K562 (cell line): ENCODE data around the gene IRS2. TPM values are rescaled to one million over a fixed set of nuclear protein-coding genes. Genes with fewer than 3 reads are reported as not detected.

Experiments
- E2F6 ChIP-seq, 2 experiments: IDR thresholded peaks; 2 replicates each; pipeline ENCODE4 v1.6.1; 2011; ENCODE audit warnings: borderline replicate concordance in 1 of 2, control low read depth in 1 of 2, low read depth in 1 of 2, low read length in 1 of 2, mild to moderate bottlenecking in 1 of 2, mixed read lengths in 1 of 2, moderate library complexity in 1 of 2; ENCODE audit not compliant: insufficient read depth in 1 of 2, insufficient read length in 1 of 2, poor library complexity in 1 of 2, severe bottlenecking in 1 of 2; ENCODE audit errors: extremely low read depth in 1 of 2
- FOSL1 ChIP-seq: fragments of 200-800 bp; sonication (Bioruptor generic); conservative IDR thresholded peaks from 2 replicates; pipeline ENCODE4 v1.6.1; 2016; ENCODE audit warnings: missing genetic modification characterization, missing compliant biosample characterization
- GABPB1 ChIP-seq: sonication (generic); formaldehyde crosslinking; IDR thresholded peaks from 2 replicates; pipeline ENCODE4 v1.8.0; 2022; ENCODE audit warnings: mild to moderate bottlenecking, missing genetic modification reagents
- L3MBTL2 ChIP-seq: fragments of 450-650 bp; IDR thresholded peaks from 2 replicates; pipeline ENCODE4 v1.6.1; 2016; ENCODE audit warnings: mild to moderate bottlenecking, moderate library complexity
- SPI1 ChIP-seq: IDR thresholded peaks from 2 replicates; pipeline ENCODE4 v1.6.1; 2011; ENCODE audit warnings: low read depth, low read length, control low read depth, borderline replicate concordance
- ZFX ChIP-seq: sonication (generic); formaldehyde crosslinking; IDR thresholded peaks from 2 replicates; pipeline ENCODE4 v1.8.0; 2022; ENCODE audit warnings: mild to moderate bottlenecking, missing genetic modification reagents, moderate library complexity
- polyA plus RNA-seq, 8 experiments: library from polyadenylated mRNA; depleted of rRNA in 4 of 8; stranded (reverse) in 5 of 8; unstranded in 3 of 8; fragments of >200 nt; fragmentation: Nextera tagmentation in 2 of 8; fragmentation: Illumina TruSeq in 1 of 8; extraction: Ambion mirVana in 2 of 8; extraction: Trizol in 1 of 8; gene quantifications; 2 replicates each; pipeline versions ENCODE4 v1.2.1 to v1.2.3, GENCODE V29; 2011 to 2014; ENCODE audit warnings: inconsistent platforms in 1 of 8, missing spikeins in 1 of 8
- total RNA-seq, 7 experiments: library from RNA; depleted of rRNA in 6 of 7; stranded (reverse); fragments of >200 nt in 6 of 7; fragmentation: Illumina TruSeq in 2 of 7; extraction: Trizol in 2 of 7; gene quantifications; 2 replicates each; pipeline versions ENCODE4 v1.2.1 to v1.2.3, GENCODE V29; 2011 to 2021; ENCODE audit warnings: low replicate concordance in 1 of 7
- TF ChIP-seq, protein P1 (sequence below): sonication (generic); formaldehyde crosslinking; IDR thresholded peaks from 2 replicates; pipeline ENCODE4 v1.5.0; 2020; ENCODE audit warnings: missing genetic modification reagents
- TF ChIP-seq, protein P2 (sequence below): fragments of 450-650 bp; IDR thresholded peaks from 2 replicates; pipeline ENCODE4 v1.6.1; 2018; ENCODE audit warnings: mild to moderate bottlenecking, low read depth; ENCODE audit not compliant: partially characterized antibody

IRS2 gene
- total and polyA plus RNA-seq, 9 of the 15 experiments (the other 6 are each of a cell fraction or from before 2014, with no cell fraction given), result 0.36 to 4.6 (median 0.63) TPM

GRCh38 chr13:109712124-109712722, 74.2 kb downstream of the IRS2 start (continued):
- TF ChIP-seq L3MBTL2 (peak; percentile 95), ZFX (CRISPR knock-in tag) (peak; percentile 33; the same call in 1 of the 2 replicates), GABPB1 (no peak), FOSL1 (tag) (peak; percentile 56; the same call in 1 of the 2 replicates), SPI1 (peak; percentile 81; the same call in 1 of the 2 replicates), E2F6 (IDR thresholded peaks at IDR 0.05; ENCODE audit: borderline replicate concordance in 1 of 2, extremely low read depth in 1 of 2, insufficient read depth in 1 of 2, insufficient read length in 1 of 2, low read depth in 1 of 2, low read length in 1 of 2, poor library complexity in 1 of 2, severe bottlenecking in 1 of 2) (peak; percentile 34 to 43)
- TF ChIP-seq, protein P1, sequence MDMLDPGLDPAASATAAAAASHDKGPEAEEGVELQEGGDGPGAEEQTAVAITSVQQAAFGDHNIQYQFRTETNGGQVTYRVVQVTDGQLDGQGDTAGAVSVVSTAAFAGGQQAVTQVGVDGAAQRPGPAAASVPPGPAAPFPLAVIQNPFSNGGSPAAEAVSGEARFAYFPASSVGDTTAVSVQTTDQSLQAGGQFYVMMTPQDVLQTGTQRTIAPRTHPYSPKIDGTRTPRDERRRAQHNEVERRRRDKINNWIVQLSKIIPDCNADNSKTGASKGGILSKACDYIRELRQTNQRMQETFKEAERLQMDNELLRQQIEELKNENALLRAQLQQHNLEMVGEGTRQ (CRISPR knock-in tag), result peak; percentile 26; the same call in 1 of the 2 replicates
- TF ChIP-seq, protein P2, sequence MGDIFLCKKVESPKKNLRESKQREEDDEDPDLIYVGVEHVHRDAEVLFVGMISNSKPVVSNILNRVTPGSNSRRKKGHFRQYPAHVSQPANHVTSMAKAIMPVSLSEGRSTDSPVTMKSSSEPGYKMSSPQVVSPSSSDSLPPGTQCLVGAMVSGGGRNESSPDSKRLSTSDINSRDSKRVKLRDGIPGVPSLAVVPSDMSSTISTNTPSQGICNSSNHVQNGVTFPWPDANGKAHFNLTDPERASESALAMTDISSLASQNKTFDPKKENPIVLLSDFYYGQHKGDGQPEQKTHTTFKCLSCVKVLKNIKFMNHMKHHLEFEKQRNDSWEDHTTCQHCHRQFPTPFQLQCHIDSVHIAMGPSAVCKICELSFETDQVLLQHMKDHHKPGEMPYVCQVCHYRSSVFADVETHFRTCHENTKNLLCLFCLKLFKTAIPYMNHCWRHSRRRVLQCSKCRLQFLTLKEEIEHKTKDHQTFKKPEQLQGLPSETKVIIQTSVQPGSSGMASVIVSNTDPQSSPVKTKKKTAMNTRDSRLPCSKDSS, result no peak
